Memory B cell (primary cell): ENCODE measurements around the gene ZNF184.

ENCODE experiments used
- ATAC-seq: fragments of 150-1000 bp; cut with Tn5 transposase; 2 replicates; pipeline ENCODE4 v1.10.0; 2021; ENCODE audit warnings: low read depth, mild to moderate bottlenecking, moderate library complexity
- DNase-seq, 2 donors: peaks; one replicate each; pipeline ENCODE4 v3.0.0; 2022; ENCODE audit warnings: low spot score in 2 of 2
- H3K27ac Mint-ChIP-seq: one replicate; pipeline ENCODE4 v1.8.0; 2022; ENCODE audit warnings: mild to moderate bottlenecking, moderate library complexity, mixed read lengths
- H3K27me3 Mint-ChIP-seq: one replicate; pipeline ENCODE4 v1.8.0; 2022; ENCODE audit warnings: mixed read lengths
- H3K36me3 Mint-ChIP-seq: one replicate; pipeline ENCODE4 v1.8.0; 2022; ENCODE audit warnings: mild to moderate bottlenecking, mixed read lengths
- H3K4me1 Mint-ChIP-seq: one replicate; pipeline ENCODE4 v1.8.0; 2022; ENCODE audit warnings: mixed read lengths
- H3K4me3 Mint-ChIP-seq: one replicate; pipeline ENCODE4 v1.8.0; 2022; ENCODE audit warnings: mild to moderate bottlenecking, moderate library complexity, mixed read lengths
- H3K9me3 Mint-ChIP-seq: one replicate; pipeline ENCODE4 v1.8.0; 2022; ENCODE audit warnings: mixed read lengths

The ZNF184 gene

GRCh38 chr6:27422651-27423332 lies 50.1 kb downstream of the ZNF184 start:
- DNase-seq = no peak
- Mint-ChIP-seq H3K36me3 (peaks cover 4% of the 10 kb centered on the region), H3K27me3 (peaks cover 4% of the 10 kb centered on the region), H3K4me3 (no peak overlapping the region), H3K4me1 (no peaks in the 10 kb centered on the region), H3K27ac (no peak overlapping the region), H3K9me3 (peaks cover 1% of the 10 kb centered on the region)
- no peak for ATAC-seq

GRCh38 chr6:27419363-27419762 lies 53.5 kb downstream of the ZNF184 start:
- H3K27me3 Mint-ChIP-seq = peaks cover 5% of the 10 kb centered on the region
- H3K4me1 Mint-ChIP-seq = no peaks in the 10 kb centered on the region
- ATAC-seq (no peak), DNase-seq (no peak)
- no peak overlapping the region for H3K27ac Mint-ChIP-seq
- H3K9me3 Mint-ChIP-seq = peaks cover 5% of the 10 kb centered on the region
- H3K4me3 Mint-ChIP-seq = no peak overlapping the region
- peaks cover 6% of the 10 kb centered on the region for H3K36me3 Mint-ChIP-seq

DNA sequence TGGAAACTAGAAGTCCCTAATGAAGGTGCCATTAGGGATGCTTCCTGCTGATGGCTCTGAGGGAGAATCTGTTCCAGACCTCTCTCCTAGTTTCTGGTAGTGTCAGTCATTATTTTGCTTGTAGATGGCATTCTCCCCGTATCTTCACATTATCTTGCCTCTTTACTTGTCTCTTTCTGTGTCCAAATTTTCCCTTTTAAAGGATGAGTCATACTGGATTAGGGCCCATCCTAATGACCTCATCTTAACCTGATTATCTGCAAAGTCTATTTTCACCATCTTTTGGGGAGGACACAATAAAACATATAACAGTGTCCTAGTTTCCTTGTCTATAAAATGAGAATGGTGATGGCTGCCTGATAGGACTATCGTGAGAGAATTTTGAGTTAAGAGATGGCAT lies 57.0 kb downstream of the ZNF184 start:
- Mint-ChIP-seq H3K36me3 (peaks cover 5% of the 10 kb centered on the region), H3K27ac (no peak overlapping the region), H3K4me3 (no peak overlapping the region), H3K27me3 (peaks cover 5% of the 10 kb centered on the region), H3K9me3 (peaks cover 5% of the 10 kb centered on the region), H3K4me1 (no peaks in the 10 kb centered on the region)
- DNase-seq (no peak), ATAC-seq (no peak)

DNA sequence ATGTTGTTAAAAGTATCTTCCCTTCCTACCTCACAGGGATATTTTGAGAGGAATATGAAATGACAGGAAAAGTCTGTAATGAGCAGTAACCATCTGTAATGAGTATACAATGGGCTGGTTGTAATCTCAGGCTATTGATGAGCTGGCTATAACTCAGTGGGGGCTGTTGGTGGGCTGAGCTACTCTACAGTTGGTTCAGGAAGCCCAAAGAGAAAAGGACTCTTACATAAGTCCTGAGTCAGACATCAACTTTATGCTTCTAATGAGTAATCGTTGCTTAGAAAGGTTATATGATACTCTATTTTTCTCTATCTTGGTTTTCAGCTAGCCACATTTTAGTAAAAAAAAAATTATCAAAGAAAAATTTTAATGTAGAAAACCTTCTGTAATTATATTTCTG lies 57.9 kb downstream of the ZNF184 start:
- Mint-ChIP-seq H3K36me3 (peaks cover 5% of the 10 kb centered on the region), H3K27ac (no peak overlapping the region), H3K4me3 (no peak overlapping the region), H3K27me3 (peaks cover 5% of the 10 kb centered on the region), H3K9me3 (peaks cover 7% of the 10 kb centered on the region), H3K4me1 (no peaks in the 10 kb centered on the region)
- DNase-seq (no peak), ATAC-seq (no peak)

DNA sequence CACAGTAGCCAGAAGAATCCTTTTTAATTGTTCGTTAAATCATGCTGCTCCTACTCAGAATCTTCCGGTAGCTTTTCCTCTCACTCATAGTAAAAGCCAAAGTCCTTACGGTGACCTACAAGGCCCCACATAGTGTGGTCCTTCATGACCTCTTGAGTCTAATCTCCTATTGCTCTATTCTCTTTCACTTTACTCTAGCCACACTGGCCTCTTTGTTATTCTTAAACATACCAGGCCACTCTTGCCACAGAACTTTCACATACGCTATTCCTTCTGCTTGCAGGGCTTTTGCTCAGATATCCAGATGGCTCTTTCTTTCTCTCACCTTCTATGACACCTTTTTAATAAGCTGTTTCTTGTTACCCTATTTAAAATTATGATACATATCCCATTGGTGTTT lies 58.6 kb downstream of the ZNF184 start:
- Mint-ChIP-seq H3K4me3 (no peak overlapping the region), H3K27ac (no peak overlapping the region), H3K36me3 (peaks cover 6% of the 10 kb centered on the region), H3K27me3 (peaks cover 1% of the 10 kb centered on the region), H3K4me1 (no peaks in the 10 kb centered on the region), H3K9me3 (peaks cover 8% of the 10 kb centered on the region)
- DNase-seq (no peak), ATAC-seq (no peak)

DNA sequence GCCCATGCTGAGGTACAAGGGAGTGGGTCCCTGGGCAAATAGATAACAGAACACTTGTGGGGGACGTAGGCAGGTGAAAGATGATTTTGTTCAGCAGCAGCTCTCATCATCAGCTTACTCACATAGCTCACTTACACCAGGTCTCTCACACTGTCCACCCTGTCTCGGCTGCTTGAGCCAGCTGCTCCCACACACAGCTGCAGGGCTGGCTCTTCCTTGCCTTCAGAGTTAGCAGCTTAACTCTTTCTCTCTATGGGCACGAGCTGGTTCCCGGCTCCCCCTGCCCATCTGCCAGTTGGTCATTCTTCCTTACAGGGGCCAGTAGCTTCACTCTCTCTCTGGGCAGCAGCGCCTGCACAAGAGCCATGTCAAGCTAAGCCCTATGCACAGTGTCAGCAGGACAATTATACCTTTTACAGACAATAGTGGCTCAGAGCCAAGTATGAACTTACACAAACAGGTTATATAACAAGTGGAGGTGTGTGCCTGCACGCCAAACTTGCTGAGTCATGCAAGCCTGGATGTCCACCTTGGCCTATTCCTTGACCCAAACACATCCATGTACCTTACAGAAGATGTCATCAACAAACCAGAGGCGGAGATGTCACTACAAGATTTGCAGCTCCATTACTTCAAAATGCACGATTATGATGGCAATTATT lies 65.6 kb downstream of the ZNF184 start:
- peaks cover 13% of the 10 kb centered on the region for H3K36me3 Mint-ChIP-seq
- peaks cover 6% of the 10 kb centered on the region for H3K4me1 Mint-ChIP-seq
- H3K4me3 Mint-ChIP-seq = no peak overlapping the region
- no peak for ATAC-seq
- H3K27me3 Mint-ChIP-seq = peaks cover 2% of the 10 kb centered on the region
- H3K9me3 Mint-ChIP-seq = peaks cover 13% of the 10 kb centered on the region
- no peak for DNase-seq
- no peak overlapping the region for H3K27ac Mint-ChIP-seq

- no peak overlapping the region for H3K27ac Mint-ChIP-seq
- no peak for ATAC-seq
Observed at GRCh38 chr6:27406085-27406484, 66.8 kb downstream of the ZNF184 start.

DNA sequence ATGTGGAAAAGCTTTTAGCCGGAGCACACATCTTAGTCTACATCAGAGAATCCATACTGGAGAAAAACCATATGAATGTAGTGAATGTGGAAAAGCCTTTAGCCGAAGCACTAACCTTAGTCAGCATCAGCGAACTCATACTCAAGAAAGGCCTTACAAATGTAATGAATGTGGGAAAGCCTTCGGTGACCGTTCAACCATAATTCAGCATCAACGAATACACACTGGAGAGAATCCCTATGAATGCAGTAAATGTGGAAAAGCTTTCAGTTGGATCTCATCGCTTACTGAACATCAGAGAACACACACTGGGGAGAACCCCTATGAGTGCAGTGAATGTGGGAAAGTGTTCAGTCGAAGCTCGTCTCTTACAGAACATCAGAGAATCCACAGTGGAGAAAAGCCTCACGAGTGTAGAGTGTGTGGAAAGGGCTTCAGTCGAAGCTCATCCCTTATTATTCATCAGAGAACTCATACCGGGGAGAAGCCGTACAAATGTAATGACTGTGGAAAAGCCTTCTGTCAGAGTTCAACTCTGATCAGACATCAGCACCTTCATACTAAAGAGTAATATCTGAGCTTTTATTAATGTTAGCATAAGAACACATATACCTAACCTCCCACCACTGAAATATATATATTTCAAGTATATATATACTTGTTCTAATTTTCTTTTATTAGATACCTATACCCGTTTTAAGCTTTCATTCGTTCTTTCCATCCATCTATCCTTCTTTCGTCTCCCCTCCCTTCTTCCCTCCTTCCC lies 71.8 kb downstream of the ZNF184 start:
- H3K9me3 Mint-ChIP-seq = peaks cover 27% of the 10 kb centered on the region
- DNase-seq = no peak
- no peak for ATAC-seq
- H3K27me3 Mint-ChIP-seq = peaks cover 2% of the 10 kb centered on the region
- H3K4me3 Mint-ChIP-seq = no peak overlapping the region
- peaks cover 48% of the 10 kb centered on the region for H3K36me3 Mint-ChIP-seq
- H3K27ac Mint-ChIP-seq = no peak overlapping the region
- H3K4me1 Mint-ChIP-seq = no peaks in the 10 kb centered on the region

More at GRCh38 chr6:27406085-27406484, 66.8 kb downstream of the ZNF184 start:
- Mint-ChIP-seq H3K36me3 (peaks cover 22% of the 10 kb centered on the region), H3K4me1 (peaks cover 6% of the 10 kb centered on the region), H3K9me3 (peaks cover 21% of the 10 kb centered on the region), H3K27me3 (peaks cover 2% of the 10 kb centered on the region), H3K4me3 (no peak overlapping the region)
- DNase-seq = no peak
